ENCODE results near the gene POLR2J. TPM values are rescaled to one million over a fixed set of nuclear protein-coding genes. Genes with fewer than 3 reads are reported as not detected.
"Not testable (repeated sequence)": the region's sequence is repeated elsewhere in the genome, so short reads cannot be mapped to it uniquely, and the experiment has no call there.

POLR2J gene
- total and polyA plus RNA-seq, 4 donors, result 9.6 to 50.3 (median 30.5) TPM

DNA sequence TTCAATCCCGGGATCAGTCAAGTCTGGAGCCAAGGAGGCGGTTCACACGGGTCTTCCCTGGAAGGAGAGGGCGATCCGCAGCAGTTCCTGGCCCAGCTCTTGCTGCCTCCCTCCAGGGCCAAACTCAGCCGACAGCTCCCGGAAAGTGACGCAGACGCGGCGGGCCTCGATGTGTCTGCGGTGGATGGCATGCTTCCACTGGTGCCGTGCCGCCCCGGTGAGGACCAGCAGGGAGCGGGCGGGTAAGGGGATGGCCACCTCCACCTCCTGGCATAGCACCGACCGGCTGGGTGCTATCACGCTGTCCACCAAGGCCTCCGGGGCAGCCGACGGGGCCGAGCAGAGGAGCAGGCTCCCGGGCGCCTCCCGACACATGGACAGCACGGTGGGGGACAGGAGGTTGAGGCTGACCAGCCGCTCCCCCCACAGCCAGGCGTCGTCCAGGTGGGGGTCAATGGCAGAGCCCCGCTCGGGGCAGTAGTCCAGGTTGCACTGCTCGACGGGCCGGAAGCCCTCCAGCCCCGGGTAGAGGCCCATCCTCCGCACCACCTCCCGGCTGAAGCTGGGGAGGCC is 21.3 kb downstream of the POLR2J start:
- Histone ChIP-seq H3K36me3 (ENCODE audit: control insufficient read depth in 4 of 4, insufficient read depth in 3 of 4, low read depth in 1 of 4, low read length in 3 of 4) (peaks cover 6 to 35% (median 9%) of the 10 kb centered on the region in 4 donors), H3K9me3 (ENCODE audit: control insufficient read depth in 4 of 4, low read length in 3 of 4) (no peaks in the 10 kb centered on the region), H3K4me1 (ENCODE audit: control insufficient read depth in 4 of 4, insufficient read depth in 4 of 4, low read length in 3 of 4) (no peaks in the 10 kb centered on the region), H3K27me3 (ENCODE audit: control insufficient read depth in 4 of 4, insufficient read depth in 4 of 4, low read length in 3 of 4) (no peaks in the 10 kb centered on the region), H3K27ac (ENCODE audit: low read depth in 1 of 2, low read length in 2 of 2) (no peak overlapping the region), H3K4me3 (ENCODE audit: low read depth in 1 of 3, low read length in 3 of 3) (no peak overlapping the region), H3K9ac (ENCODE audit: low read depth in 1 of 2, low read length in 2 of 2) (no peak overlapping the region)
- WGBS, result 95% methylated on average over 40 of the region's 40 CpGs
- TF ChIP-seq, protein P1, sequence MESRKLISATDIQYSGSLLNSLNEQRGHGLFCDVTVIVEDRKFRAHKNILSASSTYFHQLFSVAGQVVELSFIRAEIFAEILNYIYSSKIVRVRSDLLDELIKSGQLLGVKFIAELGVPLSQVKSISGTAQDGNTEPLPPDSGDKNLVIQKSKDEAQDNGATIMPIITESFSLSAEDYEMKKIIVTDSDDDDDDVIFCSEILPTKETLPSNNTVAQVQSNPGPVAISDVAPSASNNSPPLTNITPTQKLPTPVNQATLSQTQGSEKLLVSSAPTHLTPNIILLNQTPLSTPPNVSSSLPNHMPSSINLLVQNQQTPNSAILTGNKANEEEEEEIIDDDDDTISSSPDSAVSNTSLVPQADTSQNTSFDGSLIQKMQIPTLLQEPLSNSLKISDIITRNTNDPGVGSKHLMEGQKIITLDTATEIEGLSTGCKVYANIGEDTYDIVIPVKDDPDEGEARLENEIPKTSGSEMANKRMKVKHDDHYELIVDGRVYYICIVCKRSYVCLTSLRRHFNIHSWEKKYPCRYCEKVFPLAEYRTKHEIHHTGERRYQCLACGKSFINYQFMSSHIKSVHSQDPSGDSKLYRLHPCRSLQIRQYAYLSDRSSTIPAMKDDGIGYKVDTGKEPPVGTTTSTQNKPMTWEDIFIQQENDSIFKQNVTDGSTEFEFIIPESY (IDR thresholded peaks at IDR 0.05), result no peak
- TF ChIP-seq TAF1 (conservative IDR thresholded peaks at IDR 0.05), result no peak
- no peak for DNase-seq (ENCODE audit: low spot score)

DNA sequence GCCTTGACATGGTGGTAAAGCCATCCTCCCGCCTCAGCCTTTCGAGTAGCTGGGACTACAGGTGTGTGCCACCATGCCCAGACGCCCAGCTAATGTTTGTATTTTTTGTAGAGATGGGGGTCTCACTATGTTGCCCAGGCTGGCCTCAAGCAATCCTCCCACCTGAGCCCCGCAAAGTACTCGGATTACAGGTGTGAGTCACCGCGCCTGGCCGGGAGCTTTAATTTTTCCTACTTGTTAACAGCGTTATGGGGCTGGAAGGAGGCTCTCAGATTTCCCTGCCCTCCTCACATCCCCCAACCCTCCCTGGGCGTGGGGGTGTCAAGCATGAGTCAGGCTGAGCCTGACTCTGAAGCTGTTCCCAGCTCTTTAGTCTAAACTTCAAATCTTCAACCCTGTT is 22.4 kb downstream of the POLR2J start:
- 95% methylated on average over 10 of the region's 10 CpGs for WGBS

DNA sequence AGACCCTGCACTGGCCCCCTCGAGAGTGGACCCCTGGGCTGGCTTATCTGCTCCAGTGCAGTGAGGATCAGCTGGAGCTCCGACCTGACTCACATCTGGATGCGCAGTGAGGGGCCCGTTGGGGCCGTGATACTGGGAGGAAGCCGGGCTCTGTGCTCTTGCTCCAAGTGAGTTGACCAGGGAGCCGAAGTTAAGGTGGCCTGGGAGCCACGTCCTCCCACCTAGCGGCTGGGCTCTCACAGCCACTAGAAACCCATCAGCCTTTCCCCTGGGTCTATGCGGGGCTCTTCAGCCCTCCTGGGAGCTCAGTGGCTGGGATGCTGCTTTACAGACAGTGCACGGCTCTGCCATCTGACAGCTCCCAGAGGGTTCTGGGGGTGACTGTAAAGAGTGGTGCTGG is 23.1 kb downstream of the POLR2J start:
- no peak overlapping the region for H3K27ac ChIP-seq (ENCODE audit: low read depth in 1 of 2, low read length in 2 of 2)
- H3K9me3 ChIP-seq (ENCODE audit: control insufficient read depth in 4 of 4, low read length in 3 of 4), result no peaks in the 10 kb centered on the region
- H3K4me1 ChIP-seq (ENCODE audit: control insufficient read depth in 4 of 4, insufficient read depth in 4 of 4, low read length in 3 of 4), result no peaks in the 10 kb centered on the region
- H3K36me3 ChIP-seq (ENCODE audit: control insufficient read depth in 4 of 4, insufficient read depth in 3 of 4, low read depth in 1 of 4, low read length in 3 of 4), result peaks cover 6 to 35% (median 9%) of the 10 kb centered on the region in 4 donors
- TF ChIP-seq JUND (IDR thresholded peaks at IDR 0.05) (no peak), RAD21 (IDR thresholded peaks at IDR 0.05) (no peak), HNF4A (conservative IDR thresholded peaks at IDR 0.05) (no peak)
- 95% methylated on average over 11 of the region's 11 CpGs for WGBS
- H3K27me3 ChIP-seq (ENCODE audit: control insufficient read depth in 4 of 4, insufficient read depth in 4 of 4, low read length in 3 of 4), result no peaks in the 10 kb centered on the region
- no peak overlapping the region for H3K4me3 ChIP-seq (ENCODE audit: low read depth in 1 of 3, low read length in 3 of 3)
- no peak overlapping the region for H3K9ac ChIP-seq (ENCODE audit: low read depth in 1 of 2, low read length in 2 of 2)
- DNase-seq (ENCODE audit: low spot score), result no peak

More for the DNA sequence above, 22.4 kb downstream of the POLR2J start:
- no peak for DNase-seq (ENCODE audit: low spot score)
- Histone ChIP-seq H3K4me1 (ENCODE audit: control insufficient read depth in 4 of 4, insufficient read depth in 4 of 4, low read length in 3 of 4) (no peaks in the 10 kb centered on the region), H3K27me3 (ENCODE audit: control insufficient read depth in 4 of 4, insufficient read depth in 4 of 4, low read length in 3 of 4) (no peaks in the 10 kb centered on the region), H3K4me3 (ENCODE audit: low read depth in 1 of 3, low read length in 3 of 3) (no peak overlapping the region), H3K27ac (ENCODE audit: low read depth in 1 of 2, low read length in 2 of 2) (no peak overlapping the region), H3K36me3 (ENCODE audit: control insufficient read depth in 4 of 4, insufficient read depth in 3 of 4, low read depth in 1 of 4, low read length in 3 of 4) (peaks cover 6 to 35% (median 9%) of the 10 kb centered on the region in 4 donors), H3K9ac (ENCODE audit: low read depth in 1 of 2, low read length in 2 of 2) (no peak overlapping the region), H3K9me3 (ENCODE audit: control insufficient read depth in 4 of 4, low read length in 3 of 4) (no peaks in the 10 kb centered on the region)
- TF ChIP-seq FOXA2 (IDR thresholded peaks at IDR 0.05), result no peak
- no peak for TF ChIP-seq JUND (IDR thresholded peaks at IDR 0.05)
- no peak for TF ChIP-seq FOXA1 (IDR thresholded peaks at IDR 0.05)
- TF ChIP-seq, protein P2, sequence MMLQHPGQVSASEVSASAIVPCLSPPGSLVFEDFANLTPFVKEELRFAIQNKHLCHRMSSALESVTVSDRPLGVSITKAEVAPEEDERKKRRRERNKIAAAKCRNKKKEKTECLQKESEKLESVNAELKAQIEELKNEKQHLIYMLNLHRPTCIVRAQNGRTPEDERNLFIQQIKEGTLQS (IDR thresholded peaks at IDR 0.05), result no peak
- TF ChIP-seq, protein P3, sequence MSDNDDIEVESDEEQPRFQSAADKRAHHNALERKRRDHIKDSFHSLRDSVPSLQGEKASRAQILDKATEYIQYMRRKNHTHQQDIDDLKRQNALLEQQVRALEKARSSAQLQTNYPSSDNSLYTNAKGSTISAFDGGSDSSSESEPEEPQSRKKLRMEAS (IDR thresholded peaks at IDR 0.05), result no peak
- no peak for TF ChIP-seq GABPA (IDR thresholded peaks at IDR 0.05 in 1 of 2, conservative IDR thresholded peaks at IDR 0.05 in 1 of 2)
- TF ChIP-seq NR2F2 (IDR thresholded peaks at IDR 0.05), result no peak
- TF ChIP-seq HNF4A (conservative IDR thresholded peaks at IDR 0.05), result no peak
- no peak for TF ChIP-seq RXRA (IDR thresholded peaks at IDR 0.05)
- TF ChIP-seq HNF4G (IDR thresholded peaks at IDR 0.05), result no peak
- no peak for TF ChIP-seq YY1 (IDR thresholded peaks at IDR 0.05)
- TF ChIP-seq TAF1 (conservative IDR thresholded peaks at IDR 0.05), result no peak
- TF ChIP-seq, protein P4, sequence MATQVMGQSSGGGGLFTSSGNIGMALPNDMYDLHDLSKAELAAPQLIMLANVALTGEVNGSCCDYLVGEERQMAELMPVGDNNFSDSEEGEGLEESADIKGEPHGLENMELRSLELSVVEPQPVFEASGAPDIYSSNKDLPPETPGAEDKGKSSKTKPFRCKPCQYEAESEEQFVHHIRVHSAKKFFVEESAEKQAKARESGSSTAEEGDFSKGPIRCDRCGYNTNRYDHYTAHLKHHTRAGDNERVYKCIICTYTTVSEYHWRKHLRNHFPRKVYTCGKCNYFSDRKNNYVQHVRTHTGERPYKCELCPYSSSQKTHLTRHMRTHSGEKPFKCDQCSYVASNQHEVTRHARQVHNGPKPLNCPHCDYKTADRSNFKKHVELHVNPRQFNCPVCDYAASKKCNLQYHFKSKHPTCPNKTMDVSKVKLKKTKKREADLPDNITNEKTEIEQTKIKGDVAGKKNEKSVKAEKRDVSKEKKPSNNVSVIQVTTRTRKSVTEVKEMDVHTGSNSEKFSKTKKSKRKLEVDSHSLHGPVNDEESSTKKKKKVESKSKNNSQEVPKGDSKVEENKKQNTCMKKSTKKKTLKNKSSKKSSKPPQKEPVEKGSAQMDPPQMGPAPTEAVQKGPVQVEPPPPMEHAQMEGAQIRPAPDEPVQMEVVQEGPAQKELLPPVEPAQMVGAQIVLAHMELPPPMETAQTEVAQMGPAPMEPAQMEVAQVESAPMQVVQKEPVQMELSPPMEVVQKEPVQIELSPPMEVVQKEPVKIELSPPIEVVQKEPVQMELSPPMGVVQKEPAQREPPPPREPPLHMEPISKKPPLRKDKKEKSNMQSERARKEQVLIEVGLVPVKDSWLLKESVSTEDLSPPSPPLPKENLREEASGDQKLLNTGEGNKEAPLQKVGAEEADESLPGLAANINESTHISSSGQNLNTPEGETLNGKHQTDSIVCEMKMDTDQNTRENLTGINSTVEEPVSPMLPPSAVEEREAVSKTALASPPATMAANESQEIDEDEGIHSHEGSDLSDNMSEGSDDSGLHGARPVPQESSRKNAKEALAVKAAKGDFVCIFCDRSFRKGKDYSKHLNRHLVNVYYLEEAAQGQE (IDR thresholded peaks at IDR 0.05), result no peak

DNA sequence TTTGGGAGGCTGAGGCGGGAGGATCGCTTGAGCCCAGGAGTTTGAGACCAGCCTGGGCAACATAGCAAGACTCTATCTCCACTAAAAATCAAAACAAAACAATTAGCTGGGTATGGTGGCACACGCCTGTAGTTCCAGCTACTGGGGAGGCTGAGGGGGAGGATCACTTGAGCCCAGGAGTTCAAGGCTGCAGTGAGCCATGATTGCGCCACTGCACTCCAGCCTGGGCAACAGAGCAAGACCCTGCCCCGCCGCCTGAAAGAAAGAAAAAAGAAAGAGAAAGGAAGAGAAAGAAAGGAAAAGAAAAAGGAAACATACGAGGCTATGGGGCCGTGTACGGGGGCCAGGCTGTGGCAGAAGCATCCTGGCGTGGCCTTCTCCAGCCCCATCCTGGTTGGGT is 23.8 kb downstream of the POLR2J start:
- not testable (repeated sequence) for H3K9me3 ChIP-seq (ENCODE audit: control insufficient read depth in 4 of 4, low read length in 3 of 4); H3K27ac ChIP-seq (ENCODE audit: low read depth in 1 of 2, low read length in 2 of 2); H3K4me1 ChIP-seq (ENCODE audit: control insufficient read depth in 4 of 4, insufficient read depth in 4 of 4, low read length in 3 of 4); H3K4me3 ChIP-seq (ENCODE audit: low read depth in 1 of 3, low read length in 3 of 3); H3K9ac ChIP-seq (ENCODE audit: low read depth in 1 of 2, low read length in 2 of 2); DNase-seq (ENCODE audit: low spot score); H3K27me3 ChIP-seq (ENCODE audit: control insufficient read depth in 4 of 4, insufficient read depth in 4 of 4, low read length in 3 of 4)
- peaks cover 6 to 35% (median 9%) of the 10 kb centered on the region in 4 donors for H3K36me3 ChIP-seq (ENCODE audit: control insufficient read depth in 4 of 4, insufficient read depth in 3 of 4, low read depth in 1 of 4, low read length in 3 of 4)
- WGBS, result 96% methylated on average over 10 of the region's 10 CpGs
